GM19025 (cell line): ENCODE measurements around the gene CCDC200.
"Not testable (repeated sequence)": the region's sequence is repeated elsewhere in the genome, so short reads cannot be mapped to it uniquely, and the experiment has no call there.

Experiments
- ATAC-seq: cut with Tn5 transposase; IDR thresholded peaks from one replicate; pipeline ENCODE4 v1.9.1; 2021; ENCODE audit warnings: mild to moderate bottlenecking, low read depth, moderate library complexity; ENCODE audit not compliant: unreplicated experiment

CCDC200 gene

GRCh38 chr17:43216762-43217613 lies 11.4 kb downstream of the CCDC200 start:
- no peak for ATAC-seq

GRCh38 chr17:43216369-43216761 lies 12.1 kb downstream of the CCDC200 start:
- no peak for ATAC-seq

- no peak for ATAC-seq
These were observed 13.1 kb downstream of the CCDC200 start for GRCh38 chr17:43215341-43215740.

- ATAC-seq, result no peak
These were observed 14.9 kb downstream of the CCDC200 start for GRCh38 chr17:43213545-43213944.

- no peak for ATAC-seq
These were observed 15.6 kb downstream of the CCDC200 start for GRCh38 chr17:43212641-43213490.

GRCh38 chr17:43211480-43212402 lies 16.7 kb downstream of the CCDC200 start, which contains the start of gene TMEM106A:
TSS of gene TMEM106A (plus strand) at chr17:43211875. CDS start at chr17:43213042, 1,167 bp downstream.
- peak; percentile 81 for ATAC-seq

- no peak for ATAC-seq
These were observed 17.3 kb downstream of the CCDC200 start for GRCh38 chr17:43211123-43211479.

- ATAC-seq, result no peak
These were observed 17.8 kb downstream of the CCDC200 start for GRCh38 chr17:43210576-43210975.

- not testable (repeated sequence) for ATAC-seq
These were observed 25.4 kb downstream of the CCDC200 start for GRCh38 chr17:43203013-43203412.

GRCh38 chr17:43200127-43200526 lies 28.3 kb downstream of the CCDC200 start:
- ATAC-seq, result no peak

- ATAC-seq, result no peak
These were observed 28.8 kb downstream of the CCDC200 start for GRCh38 chr17:43199633-43200032.

GRCh38 chr17:43193251-43193650 lies 35.2 kb downstream of the CCDC200 start:
- ATAC-seq, result no peak

GRCh38 chr17:43186656-43187055 lies 41.8 kb downstream of the CCDC200 start:
- ATAC-seq, result not testable (repeated sequence)

- no peak for ATAC-seq
These were observed 44.5 kb downstream of the CCDC200 start for GRCh38 chr17:43183921-43184320.

- no peak for ATAC-seq
These were observed 52.3 kb downstream of the CCDC200 start for GRCh38 chr17:43176119-43176570.

- ATAC-seq, result no peak
These were observed 53.0 kb downstream of the CCDC200 start for GRCh38 chr17:43175213-43176118.

- ATAC-seq, result no peak
These were observed 56.6 kb downstream of the CCDC200 start for GRCh38 chr17:43171586-43172487.
